GM13976 (cell line): ENCODE data around the gene PRDM5.

Source experiments
- DNase-seq: peaks from one replicate; pipeline ENCODE4 v3.0.0; 2012; ENCODE audit warnings: low spot score
- CTCF ChIP-seq: IDR thresholded peaks from 2 replicates; pipeline ENCODE4 v1.5.1; 2012; ENCODE audit warnings: borderline replicate concordance, mild to moderate bottlenecking; ENCODE audit not compliant: insufficient read depth; ENCODE audit errors: extremely low read depth, missing control alignments, control extremely low read depth
- in situ Hi-C: fragments of 300-500 bp; cut with MboI; formaldehyde crosslinking; loops from one replicate; pipeline ENCODE4 v1.12.0; 2022; ENCODE audit warnings: low sequenced_read_pairs, mixed read lengths, inconsistent platforms; ENCODE audit not compliant: unreplicated experiment

PRDM5 gene

GRCh38 chr4:120691536-120691935 is 231.0 kb downstream of the PRDM5 start:
- no peak for DNase-seq
- no peak for TF ChIP-seq CTCF
- in situ Hi-C loops: no loop called here

- no peak for TF ChIP-seq CTCF
- in situ Hi-C loops: no loop called here
- DNase-seq: no peak
Measured at GRCh38 chr4:120691106-120691505, 231.4 kb downstream of the PRDM5 start.

- TF ChIP-seq CTCF: no peak
- DNase-seq: no peak
- in situ Hi-C loops: no loop called here
Measured at GRCh38 chr4:120688791-120689190, 233.7 kb downstream of the PRDM5 start.

GRCh38 chr4:120685756-120686278 is 236.7 kb downstream of the PRDM5 start:
- no peak for DNase-seq
- in situ Hi-C loops: no loop called here
- no peak for TF ChIP-seq CTCF

- no peak for TF ChIP-seq CTCF
Measured at GRCh38 chr4:120683897-120684540, 238.5 kb downstream of the PRDM5 start.

GRCh38 chr4:120682981-120683380 is 239.5 kb downstream of the PRDM5 start:
- no peak for DNase-seq
- in situ Hi-C loops: no loop called here
- TF ChIP-seq CTCF: no peak

More at GRCh38 chr4:120683897-120684540, 238.5 kb downstream of the PRDM5 start:
- no peak for DNase-seq
- in situ Hi-C loops: no loop called here
